ENCODE results near the gene ME3.

DNA sequence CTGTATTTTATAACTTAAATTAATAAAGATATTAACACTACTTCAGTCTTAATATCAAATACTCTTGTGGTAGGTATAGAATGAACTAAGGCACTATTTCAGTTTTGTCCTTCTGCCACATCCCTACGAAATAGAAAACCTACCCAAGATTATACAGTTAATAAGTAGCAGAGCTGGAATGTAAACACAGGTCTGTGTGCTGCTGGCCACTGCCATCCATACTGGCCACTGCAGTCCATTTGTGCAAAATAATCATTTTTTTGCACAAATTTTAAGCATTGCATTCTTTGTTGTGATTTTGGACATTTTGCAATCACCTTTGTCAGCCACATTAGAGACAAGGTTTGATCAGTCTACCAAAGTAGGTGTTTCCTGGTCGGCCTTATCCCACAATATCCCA lies 91.9 kb downstream of the ME3 start:
- TF ChIP-seq GATA2 (IDR thresholded peaks at IDR 0.05; ENCODE audit: low read depth, low read length) (no peak), GATA3 (IDR thresholded peaks at IDR 0.05; ENCODE audit: low read depth, low read length) (no peak)

Data from SH-SY5Y (cell line).